Thoracic aorta (tissue), 2 donors: ENCODE data around the gene STX8. TPM values are rescaled to one million over a fixed set of nuclear protein-coding genes. Genes with fewer than 3 reads are reported as not detected.

Experiments used
- ATAC-seq: fragments of 150-250 bp; one replicate; pipeline ENCODE4 v1.8.0; 2017; ENCODE audit warnings: low read depth; ENCODE audit not compliant: insufficient number of reproducible peaks, low FRiP score
- DNase-seq: peaks from one replicate; pipeline ENCODE4 v3.0.0-alpha.2; 2020; ENCODE audit warnings: low spot score
- H3K27ac ChIP-seq, 2 donors: fragments of 200-600 bp; sonication (generic); 1 replicate in 1 of 2; 2 replicates in 1 of 2; pipeline ENCODE4 v1.5.1; 2016; ENCODE audit warnings: mild to moderate bottlenecking in 2 of 2, moderate library complexity in 2 of 2
- H3K27me3 ChIP-seq: fragments of 200-600 bp; sonication (generic); replicated peaks from 2 replicates; pipeline ENCODE4 v1.6.0; 2016; ENCODE audit warnings: mild to moderate bottlenecking; ENCODE audit not compliant: insufficient read depth
- H3K36me3 ChIP-seq: fragments of 200-600 bp; sonication (generic); one replicate; pipeline ENCODE4 v1.5.1; 2016
- H3K4me1 ChIP-seq, 2 donors: fragments of 200-600 bp; sonication (generic); 1 replicate in 1 of 2; 2 replicates in 1 of 2; pipeline versions ENCODE4 v1.5.1 to v1.6.0; 2016; ENCODE audit warnings: low read depth in 2 of 2, mild to moderate bottlenecking in 1 of 2; ENCODE audit not compliant: control insufficient read depth in 1 of 2
- H3K4me3 ChIP-seq: fragments of 200-600 bp; sonication (generic); 2 replicates; pipeline ENCODE4 v1.5.1; 2016; ENCODE audit warnings: mild to moderate bottlenecking
- H3K9me3 ChIP-seq: fragments of 200-600 bp; sonication (generic); 2 replicates; pipeline ENCODE4 v1.5.1; 2016
- total RNA-seq, 2 donors: library from RNA; depleted of rRNA; stranded (reverse); fragments of >200 nt; gene quantifications; one replicate each; pipeline versions ENCODE4 v1.1.0 to v1.2.3, GENCODE V29; 2016
- TF ChIP-seq, protein P1 (sequence below): fragments of 200-600 bp; sonication (generic); IDR thresholded peaks from one replicate; pipeline ENCODE4 v1.5.1; 2019; ENCODE audit warnings: antibody characterized with exemption

STX8 gene
- total RNA-seq, 2 donors from 2014 or later, result 93.9 to 99.8 TPM

DNA sequence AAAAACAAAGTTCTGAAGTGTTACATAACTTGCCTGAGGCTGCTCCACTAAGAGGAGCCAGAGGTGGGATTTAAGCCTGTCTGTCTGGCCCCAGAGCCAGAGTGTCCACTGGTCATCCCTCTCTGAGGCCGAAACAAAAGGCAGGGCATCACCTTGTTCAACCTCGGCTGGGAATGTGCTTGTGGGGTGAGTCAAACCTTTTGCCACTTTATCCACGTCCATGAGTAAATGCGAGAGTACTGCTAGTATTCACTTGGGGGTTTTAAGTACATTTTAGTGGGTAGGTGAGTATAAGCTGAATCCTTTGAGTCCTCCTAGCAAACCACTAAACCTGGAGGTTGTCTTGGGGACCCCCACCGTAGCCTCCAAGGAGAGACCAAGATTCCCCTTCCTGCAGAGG is 103.5 kb downstream of the STX8 start:
- no peak for DNase-seq
- TF ChIP-seq, protein P1, sequence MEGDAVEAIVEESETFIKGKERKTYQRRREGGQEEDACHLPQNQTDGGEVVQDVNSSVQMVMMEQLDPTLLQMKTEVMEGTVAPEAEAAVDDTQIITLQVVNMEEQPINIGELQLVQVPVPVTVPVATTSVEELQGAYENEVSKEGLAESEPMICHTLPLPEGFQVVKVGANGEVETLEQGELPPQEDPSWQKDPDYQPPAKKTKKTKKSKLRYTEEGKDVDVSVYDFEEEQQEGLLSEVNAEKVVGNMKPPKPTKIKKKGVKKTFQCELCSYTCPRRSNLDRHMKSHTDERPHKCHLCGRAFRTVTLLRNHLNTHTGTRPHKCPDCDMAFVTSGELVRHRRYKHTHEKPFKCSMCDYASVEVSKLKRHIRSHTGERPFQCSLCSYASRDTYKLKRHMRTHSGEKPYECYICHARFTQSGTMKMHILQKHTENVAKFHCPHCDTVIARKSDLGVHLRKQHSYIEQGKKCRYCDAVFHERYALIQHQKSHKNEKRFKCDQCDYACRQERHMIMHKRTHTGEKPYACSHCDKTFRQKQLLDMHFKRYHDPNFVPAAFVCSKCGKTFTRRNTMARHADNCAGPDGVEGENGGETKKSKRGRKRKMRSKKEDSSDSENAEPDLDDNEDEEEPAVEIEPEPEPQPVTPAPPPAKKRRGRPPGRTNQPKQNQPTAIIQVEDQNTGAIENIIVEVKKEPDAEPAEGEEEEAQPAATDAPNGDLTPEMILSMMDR, result no peak
- Histone ChIP-seq H3K27ac (no peak overlapping the region), H3K36me3 (no peaks in the 10 kb centered on the region), H3K27me3 (no peaks in the 10 kb centered on the region), H3K4me1 (peaks cover 0 to 3% of the 10 kb centered on the region in 2 donors), H3K9me3 (no peaks in the 10 kb centered on the region), H3K4me3 (no peak overlapping the region)
- ATAC-seq, result no peak

DNA sequence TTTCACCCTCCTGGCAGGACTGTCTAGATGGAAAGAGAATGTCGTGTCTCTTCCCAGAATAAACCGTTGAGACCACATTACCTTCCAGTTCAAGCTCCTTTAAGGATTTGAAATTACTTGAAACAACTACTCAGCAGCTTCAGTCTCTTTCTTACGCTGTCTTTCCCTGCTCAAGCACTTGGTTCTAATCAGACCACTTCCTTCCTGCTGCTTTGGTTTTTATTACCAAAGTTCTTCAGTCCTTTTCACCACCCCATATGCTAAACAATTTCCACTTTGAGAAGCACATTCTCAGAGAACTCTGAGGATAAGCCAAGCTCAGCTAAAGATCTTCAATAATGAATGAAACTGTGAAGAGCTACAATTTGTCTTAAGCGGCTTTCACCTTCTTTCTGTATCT is 105.4 kb downstream of the STX8 start:
- Histone ChIP-seq H3K27me3 (no peaks in the 10 kb centered on the region), H3K36me3 (no peaks in the 10 kb centered on the region), H3K27ac (no peak overlapping the region), H3K4me3 (no peak overlapping the region), H3K9me3 (no peaks in the 10 kb centered on the region), H3K4me1 (peaks cover 0 to 9% of the 10 kb centered on the region in 2 donors)
- ATAC-seq, result no peak
- TF ChIP-seq, protein P1, result no peak
- no peak for DNase-seq

DNA sequence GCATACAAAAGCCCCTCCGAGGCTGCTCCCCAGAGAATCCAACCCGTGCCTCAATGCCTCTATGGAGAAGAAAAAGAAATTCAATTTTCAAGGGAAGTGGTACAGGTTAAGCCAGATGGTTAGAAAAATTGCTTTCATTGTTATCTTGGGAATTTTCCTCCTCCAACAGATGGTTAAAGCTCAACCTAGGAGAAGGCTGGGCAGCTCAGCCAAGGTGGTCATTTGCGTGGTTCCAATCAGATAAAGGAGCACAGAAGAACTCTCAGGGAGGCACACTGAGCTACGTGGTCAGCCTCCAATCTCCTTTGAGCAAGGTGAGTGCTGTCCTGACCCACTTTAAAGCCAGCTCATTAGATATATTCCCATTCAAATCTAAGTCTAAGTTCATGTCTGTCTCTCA is 106.7 kb downstream of the STX8 start:
- Histone ChIP-seq H3K27ac (no peak overlapping the region), H3K4me3 (no peak overlapping the region)

DNA sequence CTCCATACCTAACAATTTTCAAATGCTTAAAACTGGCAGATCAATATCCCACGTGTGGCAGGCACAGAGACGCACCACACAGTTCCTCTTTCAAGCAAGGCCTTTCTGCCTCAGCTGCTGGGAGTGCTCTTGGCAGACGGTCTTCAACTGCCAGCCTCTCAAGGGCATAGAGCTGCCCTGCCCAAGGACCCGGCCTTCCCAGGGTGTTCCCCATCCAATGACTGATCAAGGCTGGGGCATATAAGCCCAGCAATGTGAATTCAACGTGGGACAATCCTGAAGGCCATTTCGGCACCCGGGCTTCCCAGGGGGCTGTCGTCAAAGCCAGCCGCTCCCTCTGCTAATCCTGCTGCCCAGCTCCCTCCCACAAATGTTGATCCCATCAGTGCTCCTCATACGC is 107.1 kb downstream of the STX8 start:
- Histone ChIP-seq H3K4me3 (no peak overlapping the region), H3K27ac (no peak overlapping the region), H3K27me3 (no peaks in the 10 kb centered on the region), H3K36me3 (no peaks in the 10 kb centered on the region), H3K9me3 (no peaks in the 10 kb centered on the region), H3K4me1 (peaks cover 5 to 19% of the 10 kb centered on the region in 2 donors)
- TF ChIP-seq, protein P1, result no peak
- ATAC-seq (no peak), DNase-seq (no peak)

More for the DNA sequence above, 106.7 kb downstream of the STX8 start:
- no peaks in the 10 kb centered on the region for H3K9me3 ChIP-seq
- TF ChIP-seq, protein P1, result no peak
- H3K36me3 ChIP-seq, result no peaks in the 10 kb centered on the region
- DNase-seq (no peak), ATAC-seq (no peak)
- H3K27me3 ChIP-seq, result no peaks in the 10 kb centered on the region
- peaks cover 5 to 19% of the 10 kb centered on the region in 2 donors for H3K4me1 ChIP-seq

DNA sequence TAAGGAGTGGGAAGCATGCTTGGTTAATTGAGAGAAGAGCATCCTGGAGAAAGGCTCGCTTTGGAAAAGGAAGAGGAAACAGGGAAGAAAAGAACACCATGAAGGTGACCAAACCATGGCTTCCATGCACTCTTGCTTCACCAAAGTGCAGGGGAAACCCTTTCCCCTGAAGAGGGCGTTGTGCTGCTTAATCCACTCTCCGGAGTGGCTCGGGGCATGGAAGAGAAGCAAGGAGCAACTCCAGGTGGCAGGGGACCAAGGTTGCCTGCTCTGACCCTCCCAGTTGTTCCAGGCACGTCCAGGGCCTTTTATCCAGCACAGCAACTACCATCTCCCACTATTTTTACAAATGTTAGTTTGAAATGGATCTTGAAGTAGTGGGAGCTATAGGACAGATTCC is 108.1 kb downstream of the STX8 start:
- H3K36me3 ChIP-seq, result no peaks in the 10 kb centered on the region
- ATAC-seq (no peak), DNase-seq (no peak)
- no peak overlapping the region for H3K27ac ChIP-seq
- H3K4me1 ChIP-seq, result peaks cover 5 to 19% of the 10 kb centered on the region in 2 donors
- no peaks in the 10 kb centered on the region for H3K27me3 ChIP-seq
- no peak overlapping the region for H3K4me3 ChIP-seq
- TF ChIP-seq, protein P1, result no peak
- no peaks in the 10 kb centered on the region for H3K9me3 ChIP-seq
